HEK293 (cell line): ENCODE results near the gene AKIP1.

ENCODE experiments used
- CTCF ChIA-PET: fragments of 350-600 bp; formaldehyde crosslinking; extraction: SDS; loops from one replicate; lab custom pipeline; 2021; ENCODE audit warnings: antibody characterized with exemption; lab: Yijun Ruan, JAX
- POLR2A ChIA-PET: fragments of 300-600 bp; formaldehyde crosslinking; extraction: SDS; loops from one replicate; lab custom pipeline; 2020; ENCODE audit warnings: antibody characterized with exemption, inconsistent platforms; lab: Yijun Ruan, JAX
- H3K27ac ChIP-seq: fragments of 200-500 bp; sonication (Bioruptor generic); 2 replicates; pipeline ENCODE4 v1.5.1; 2014; ENCODE audit warnings: low read depth, low read length, control low read depth, inconsistent platforms; ENCODE audit errors: extremely low read depth
- H3K36me3 ChIP-seq, 2 experiments: fragments of 200-500 bp in 1 of 2; sonication (Bioruptor generic) in 1 of 2; 1 replicate in 1 of 2; 2 replicates in 1 of 2; pipeline ENCODE4 v1.5.1; 2014 to 2017; ENCODE audit warnings: inconsistent platforms in 2 of 2, low read length in 2 of 2; ENCODE audit not compliant: control insufficient read depth in 2 of 2, insufficient read depth in 1 of 2
- H3K4me1 ChIP-seq: fragments of 200-500 bp; sonication (Bioruptor generic); 2 replicates; pipeline ENCODE4 v1.5.1; 2014; ENCODE audit warnings: mild to moderate bottlenecking, low read length, inconsistent platforms; ENCODE audit not compliant: control insufficient read depth, insufficient read depth
- H3K4me3 ChIP-seq: 2 replicates; pipeline ENCODE4 v1.5.1; 2011; ENCODE audit warnings: low read depth, mild to moderate bottlenecking, control low read depth, low read length, moderate library complexity
- H3K9me3 ChIP-seq: fragments of 200-500 bp; sonication (Bioruptor generic); 2 replicates; pipeline ENCODE4 v1.5.1; 2014; ENCODE audit warnings: low read depth, low read length, inconsistent platforms; ENCODE audit not compliant: control insufficient read depth, insufficient read depth
- CTCF ChIP-seq: fragments of 450-650 bp; formaldehyde crosslinking; IDR thresholded peaks from 2 replicates; pipeline ENCODE4 v1.5.1; 2016; ENCODE audit warnings: missing biosample characterization, missing genetic modification characterization
- GLI2 ChIP-seq: fragments of 450-650 bp; formaldehyde crosslinking; IDR thresholded peaks from 2 replicates; pipeline ENCODE4; 2017; ENCODE audit warnings: missing biosample characterization, missing genetic modification characterization, low read depth, borderline replicate concordance
- OSR2 ChIP-seq: fragments of 450-650 bp; formaldehyde crosslinking; IDR thresholded peaks from 2 replicates; pipeline ENCODE4 v1.5.1; 2016; ENCODE audit warnings: missing biosample characterization, missing genetic modification characterization
- ZBTB1 ChIP-seq: fragments of 450-650 bp; formaldehyde crosslinking; IDR thresholded peaks from 2 replicates; pipeline ENCODE4 v1.5.1; 2016; ENCODE audit warnings: missing biosample characterization, missing genetic modification characterization
- ZBTB10 ChIP-seq: fragments of 450-650 bp; formaldehyde crosslinking; IDR thresholded peaks from 2 replicates; pipeline ENCODE4 v1.5.1; 2016; ENCODE audit warnings: missing biosample characterization, missing genetic modification characterization
- ZBTB11 ChIP-seq: fragments of 450-650 bp; formaldehyde crosslinking; conservative IDR thresholded peaks from 2 replicates; pipeline ENCODE4 v1.5.1; 2016; ENCODE audit warnings: low read depth, missing biosample characterization, missing genetic modification characterization
- ZBTB48 ChIP-seq: fragments of 450-650 bp; formaldehyde crosslinking; IDR thresholded peaks from 2 replicates; pipeline ENCODE4 v1.5.1; 2016; ENCODE audit warnings: missing biosample characterization, missing genetic modification characterization
- ZNF169 ChIP-seq: fragments of 450-650 bp; formaldehyde crosslinking; IDR thresholded peaks from 2 replicates; pipeline ENCODE4 v1.5.1; 2016; ENCODE audit warnings: missing biosample characterization, missing genetic modification characterization
- ZNF2 ChIP-seq: fragments of 450-650 bp; formaldehyde crosslinking; IDR thresholded peaks from 2 replicates; pipeline ENCODE4 v1.5.1; 2016; ENCODE audit warnings: missing biosample characterization, missing genetic modification characterization
- ZNF366 ChIP-seq: fragments of 450-650 bp; formaldehyde crosslinking; conservative IDR thresholded peaks from 2 replicates; pipeline ENCODE4 v1.5.1; 2016; ENCODE audit warnings: missing biosample characterization, missing genetic modification characterization
- ZNF488 ChIP-seq: fragments of 450-650 bp; formaldehyde crosslinking; IDR thresholded peaks from 2 replicates; pipeline ENCODE4 v1.5.1; 2016; ENCODE audit warnings: missing biosample characterization, missing genetic modification characterization
- ZNF624 ChIP-seq: fragments of 450-650 bp; formaldehyde crosslinking; IDR thresholded peaks from 2 replicates; pipeline ENCODE4 v1.5.1; 2017; ENCODE audit warnings: missing biosample characterization, missing genetic modification characterization
- ZNF664 ChIP-seq: fragments of 450-650 bp; formaldehyde crosslinking; IDR thresholded peaks from 2 replicates; pipeline ENCODE4 v1.5.1; 2016; ENCODE audit warnings: missing biosample characterization, missing genetic modification characterization

The AKIP1 gene

GRCh38 chr11:8907116-8907515 lies 3.9 kb upstream of the AKIP1 start:
- Histone ChIP-seq H3K36me3 (no peaks in the 10 kb centered on the region), H3K4me1 (no peaks in the 10 kb centered on the region), H3K4me3 (no peak overlapping the region), H3K9me3 (no peaks in the 10 kb centered on the region), H3K27ac (no peak overlapping the region)
- no peak for TF ChIP-seq ZBTB10 (tag by site-specific recombination)
- CTCF ChIA-PET: no interaction called here
- POLR2A ChIA-PET: no interaction called here

GRCh38 chr11:8908099-8908498 lies 2.9 kb upstream of the AKIP1 start:
- TF ChIP-seq ZNF664 (tag by site-specific recombination): peak; percentile 68
- no peak for TF ChIP-seq ZNF624
- no peak for TF ChIP-seq ZNF169 (tag by site-specific recombination)
- TF ChIP-seq ZNF2 (tag by site-specific recombination): no peak
- no peak for TF ChIP-seq ZNF488 (tag by site-specific recombination)
- TF ChIP-seq ZNF366 (tag by site-specific recombination): no peak
- TF ChIP-seq GLI2: no peak
- TF ChIP-seq ZBTB48 (tag by site-specific recombination): no peak
- no peak for TF ChIP-seq OSR2 (tag by site-specific recombination)
- TF ChIP-seq, all 188 proteins: peak for 1
- POLR2A ChIA-PET: no interaction called here
- Histone ChIP-seq H3K4me3 (no peak overlapping the region), H3K4me1 (no peaks in the 10 kb centered on the region), H3K9me3 (no peaks in the 10 kb centered on the region), H3K27ac (no peak overlapping the region), H3K36me3 (no peaks in the 10 kb centered on the region)
- CTCF ChIA-PET: interaction anchor here (0.6 to 1.4 kb wide), 5 partner anchors 42 to 598 kb away, joined by 3 to 6 read pairs (median 4); no protein-coding TSS in a partner anchor

GRCh38 chr11:8910649-8911026 lies 351 bp upstream of the AKIP1 start:
- Histone ChIP-seq H3K9me3 (no peaks in the 10 kb centered on the region), H3K36me3 (peaks cover 0 to 15% of the 10 kb centered on the region in 2 experiments; a peak in 2 of 3 replicates), H3K4me3 (peak overlapping the region; percentile 49), H3K4me1 (no peaks in the 10 kb centered on the region), H3K27ac (no peak overlapping the region; the same call in 1 of the 2 replicates)
- ChIA-PET CTCF (interaction anchor here (0.6 to 3.4 kb wide), 2 partner anchors 49 to 691 kb away, joined by 6 to 26 read pairs; no protein-coding TSS in a partner anchor), POLR2A (interaction anchor here (0.6 to 3.0 kb wide), 9 partner anchors 11 to 229 kb away, joined by 3 to 20 read pairs (median 3); partner anchors contain the start of genes RPL27A, TMEM9B and TRIM66)
- TF ChIP-seq ZBTB1: no peak

- peaks cover 0 to 47% of the 10 kb centered on the region in 2 experiments; a peak in 2 of 3 replicates for H3K36me3 ChIP-seq
- no peak overlapping the region for H3K27ac ChIP-seq
- no peak overlapping the region for H3K4me3 ChIP-seq
- CTCF ChIA-PET: interaction anchor here (0.6 to 2.8 kb wide), 18 partner anchors 9 to 599 kb away, joined by 3 to 96 read pairs (median 3); no protein-coding TSS in a partner anchor
- H3K4me1 ChIP-seq: no peaks in the 10 kb centered on the region
- no peaks in the 10 kb centered on the region for H3K9me3 ChIP-seq
- POLR2A ChIA-PET: interaction anchor here (0.5 to 1.5 kb wide), 3 partner anchors 21 to 226 kb away, joined by 3 read pairs; no protein-coding TSS in a partner anchor
- no peak for TF ChIP-seq ZBTB11
- TF ChIP-seq CTCF (tag by site-specific recombination): 0 out of 2 replicates have a peak, but pooled peaks have one; percentile 33
Observed at GRCh38 chr11:8913961-8914660, 3.1 kb downstream of the AKIP1 start.
